ENCODE measurements around the gene CNPY1.

Gene CNPY1

GRCh38 chr7:155589001-155589980 lies 42.9 kb upstream of the CNPY1 start:
- TF ChIP-seq CTCF (IDR thresholded peaks at IDR 0.05; ENCODE audit: low read depth, low read length) = no peak
- DNase-seq (ENCODE audit: low read depth in 2 of 2) = no peak
- H3K4me3 ChIP-seq (replicated peaks in 1 of 2; ENCODE audit: low read depth in 2 of 2, low read length in 2 of 2) = no peak overlapping the region

GRCh38 chr7:155588468-155588998 lies 42.2 kb upstream of the CNPY1 start:
- H3K4me3 ChIP-seq (replicated peaks in 1 of 2; ENCODE audit: low read depth in 2 of 2, low read length in 2 of 2) = no peak overlapping the region
- no peak for TF ChIP-seq CTCF (IDR thresholded peaks at IDR 0.05; ENCODE audit: low read depth, low read length)
- DNase-seq (ENCODE audit: low read depth in 2 of 2) = no peak

- no peak for TF ChIP-seq CTCF (IDR thresholded peaks at IDR 0.05; ENCODE audit: low read depth, low read length)
- no peak for DNase-seq (ENCODE audit: low read depth in 2 of 2)
- H3K4me3 ChIP-seq (replicated peaks in 1 of 2; ENCODE audit: low read depth in 2 of 2, low read length in 2 of 2) = no peak overlapping the region
These were observed 41.1 kb upstream of the CNPY1 start for GRCh38 chr7:155587486-155587885.

- no peak overlapping the region for H3K4me3 ChIP-seq (replicated peaks in 1 of 2; ENCODE audit: low read depth in 2 of 2, low read length in 2 of 2)
- TF ChIP-seq CTCF (IDR thresholded peaks at IDR 0.05; ENCODE audit: low read depth, low read length) = no peak
- DNase-seq (ENCODE audit: low read depth in 2 of 2) = no peak
These were observed 40.6 kb upstream of the CNPY1 start for GRCh38 chr7:155586843-155587440.

GRCh38 chr7:155585951-155586350 lies 39.6 kb upstream of the CNPY1 start:
- H3K4me3 ChIP-seq (replicated peaks in 1 of 2; ENCODE audit: low read depth in 2 of 2, low read length in 2 of 2) = no peak overlapping the region
- TF ChIP-seq CTCF (IDR thresholded peaks at IDR 0.05; ENCODE audit: low read depth, low read length) = no peak
- no peak for DNase-seq (ENCODE audit: low read depth in 2 of 2)

GRCh38 chr7:155585532-155585895 lies 39.2 kb upstream of the CNPY1 start:
- no peak for DNase-seq (ENCODE audit: low read depth in 2 of 2)
- H3K4me3 ChIP-seq (replicated peaks in 1 of 2; ENCODE audit: low read depth in 2 of 2, low read length in 2 of 2) = no peak overlapping the region
- TF ChIP-seq CTCF (IDR thresholded peaks at IDR 0.05; ENCODE audit: low read depth, low read length) = no peak
